Measurements from ENCODE around the gene ITIH4. TPM values are rescaled to one million over a fixed set of nuclear protein-coding genes. Genes with fewer than 3 reads are reported as not detected.
"Not testable (repeated sequence)": the region's sequence is repeated elsewhere in the genome, so short reads cannot be mapped to it uniquely, and the experiment has no call there.

ITIH4 gene
- polyA plus RNA-seq, 3 donors, result 0.59 to 47.7 TPM; not detected in 1

DNA sequence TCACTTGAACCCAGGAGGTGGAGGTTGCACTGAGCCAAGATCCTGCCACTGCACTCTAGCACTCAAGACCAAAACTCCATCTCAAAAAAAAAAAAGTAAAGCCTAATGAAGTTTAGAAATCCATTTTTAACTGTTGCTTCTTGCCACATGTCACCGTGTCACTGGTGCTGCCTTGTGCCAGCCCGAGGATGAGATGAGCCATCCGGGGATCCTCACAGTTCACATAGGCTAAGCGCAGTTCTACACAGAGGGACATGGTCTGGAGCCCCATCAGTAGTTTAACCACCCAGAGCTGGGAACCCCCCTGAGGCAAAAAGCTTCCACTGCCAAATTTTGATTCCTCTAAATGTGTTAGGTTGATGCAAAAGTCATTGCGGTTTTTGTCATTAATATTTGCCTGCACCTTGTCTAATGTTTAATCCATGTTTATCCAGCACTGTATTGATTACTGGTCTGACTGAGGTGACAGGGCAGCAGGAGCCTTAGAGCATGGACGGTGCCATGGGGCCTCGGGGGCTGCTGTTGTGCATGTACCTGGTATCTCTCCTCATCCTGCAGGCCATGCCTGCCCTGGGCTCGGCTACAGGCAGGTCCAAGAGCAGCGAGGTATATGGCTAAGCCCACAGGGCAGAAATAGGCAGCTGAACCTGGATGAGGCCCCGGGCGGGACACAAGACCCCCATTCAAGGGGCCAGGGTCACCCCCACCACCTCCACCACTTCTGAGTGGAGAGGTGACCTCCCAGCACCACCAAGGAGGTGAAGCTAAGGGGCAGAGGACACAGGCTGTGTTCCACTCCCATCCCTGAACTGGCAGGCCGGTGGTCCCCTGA, 53.1 kb downstream of the ITIH4 start, which contains the start of gene ITIH1:
TSS of gene ITIH1 (plus strand) at position 473 of the 832 bp plus-strand sequence. CDS start at position 490, 17 bp downstream.
- intact Hi-C loops (cut with micrococcal nuclease), result no loop called here

DNA sequence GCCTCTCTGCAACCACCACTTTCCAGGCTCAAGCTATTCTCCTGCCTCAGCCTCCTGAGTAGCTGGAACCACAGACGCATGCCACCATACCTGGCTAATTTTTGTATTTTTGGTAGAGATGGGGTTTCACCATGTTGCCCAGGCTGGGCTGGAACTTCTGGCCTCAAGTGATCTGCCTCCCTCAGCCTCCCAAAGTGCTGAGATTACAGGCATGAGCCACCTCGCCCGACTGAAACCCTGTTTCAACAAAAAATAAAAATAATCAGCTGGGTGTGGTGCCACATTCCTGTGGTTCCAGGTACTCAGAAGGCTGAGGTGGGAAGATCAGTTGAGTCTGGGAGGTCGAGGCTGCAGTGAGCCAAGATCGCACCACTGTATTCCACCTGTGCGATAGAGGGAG, 54.0 kb downstream of the ITIH4 start:
- peak overlapping the region in 5 of 7 donors; percentile 30 to 95 (median 74) for H3K27ac Mint-ChIP-seq
- H3K27me3 ChIP-seq (ENCODE audit: control insufficient read depth in 2 of 2, insufficient read depth in 2 of 2, low read length in 2 of 2); H3K79me2 ChIP-seq (ENCODE audit: insufficient read depth, low read length); H4K20me1 ChIP-seq (ENCODE audit: insufficient read depth, low read length); DNase-seq; H3K36me3 ChIP-seq (replicated peaks in 1 of 2; ENCODE audit: control insufficient read depth in 1 of 2, insufficient read depth in 2 of 2, low read length in 2 of 2); H2AFZ ChIP-seq (ENCODE audit: insufficient read depth, low read depth, low read length, poor library complexity, severe bottlenecking); H3K9me3 ChIP-seq (replicated peaks in 1 of 2; ENCODE audit: control insufficient read depth in 1 of 2, insufficient read depth in 1 of 2, low read length in 2 of 2); H3K4me3 Mint-ChIP-seq; H3K27me3 Mint-ChIP-seq (ENCODE audit: low read depth in 3 of 3); H3K4me2 ChIP-seq (replicated peaks; ENCODE audit: extremely low read depth, low read length, poor library complexity, severe bottlenecking); H3K9me3 Mint-ChIP-seq; H3K9ac ChIP-seq (ENCODE audit: insufficient read depth, low read length, poor library complexity, severe bottlenecking); H3K4me3 ChIP-seq (replicated peaks in 1 of 3; ENCODE audit: low read depth in 2 of 3, low read length in 3 of 3); intact Hi-C loops (cut with micrococcal nuclease): not testable (repeated sequence)
- H3K27ac ChIP-seq (ENCODE audit: low read depth in 1 of 2, low read length in 2 of 2), result peak overlapping the region in 1 of 2 donors; percentile 89
- H3K4me1 Mint-ChIP-seq, result peaks cover 60% of the 10 kb centered on the region
- H3K4me1 ChIP-seq (ENCODE audit: control insufficient read depth in 1 of 2, insufficient read depth in 2 of 2, low read length in 2 of 2), result peaks cover 56 to 62% of the 10 kb centered on the region in 2 donors
- peaks cover 2 to 13% of the 10 kb centered on the region in 2 donors for H3K36me3 Mint-ChIP-seq
- WGBS (ENCODE audit: insufficient coverage), result 87% methylated on average over 3 of the region's 6 CpGs

More for the DNA sequence above, 53.1 kb downstream of the ITIH4 start, which contains the start of gene ITIH1:
- Histone ChIP-seq H3K27ac (ENCODE audit: low read depth in 1 of 2, low read length in 2 of 2) (peak within 1 kb of the TSS; percentile 92 to 95), H3K4me1 (ENCODE audit: control insufficient read depth in 1 of 2, insufficient read depth in 2 of 2, low read length in 2 of 2) (peaks cover 52 to 65% of the 10 kb centered on the region in 2 donors), H3K27me3 (ENCODE audit: control insufficient read depth in 2 of 2, insufficient read depth in 2 of 2, low read length in 2 of 2) (no peaks in the 10 kb centered on the region), H3K79me2 (ENCODE audit: insufficient read depth, low read length) (no peaks in the 10 kb centered on the region), H3K4me3 (replicated peaks in 1 of 3; ENCODE audit: low read depth in 2 of 3, low read length in 3 of 3) (no peak within 1 kb of the TSS), H3K36me3 (replicated peaks in 1 of 2; ENCODE audit: control insufficient read depth in 1 of 2, insufficient read depth in 2 of 2, low read length in 2 of 2) (no peaks in the 10 kb centered on the region), H3K4me2 (replicated peaks; ENCODE audit: extremely low read depth, low read length, poor library complexity, severe bottlenecking) (no peak within 1 kb of the TSS), H4K20me1 (ENCODE audit: insufficient read depth, low read length) (no peaks in the 10 kb centered on the region), H3K9ac (ENCODE audit: insufficient read depth, low read length, poor library complexity, severe bottlenecking) (no peak within 1 kb of the TSS), H2AFZ (ENCODE audit: insufficient read depth, low read depth, low read length, poor library complexity, severe bottlenecking) (no peak within 1 kb of the TSS), H3K9me3 (replicated peaks in 1 of 2; ENCODE audit: control insufficient read depth in 1 of 2, insufficient read depth in 1 of 2, low read length in 2 of 2) (no peaks in the 10 kb centered on the region)
- peaks cover 0 to 3% (median 0%) of the 10 kb centered on the region in 7 donors for H3K9me3 Mint-ChIP-seq
- H3K27me3 Mint-ChIP-seq (ENCODE audit: low read depth in 3 of 3), result peaks cover under 1 to 4% (median 1%) of the 10 kb centered on the region in 3 donors
- H3K27ac Mint-ChIP-seq, result peak within 1 kb of the TSS; percentile 95 to 99 (median 97)
- H3K4me1 Mint-ChIP-seq, result peaks cover 66% of the 10 kb centered on the region
- WGBS (ENCODE audit: insufficient coverage), result 94% methylated on average over 7 of the region's 12 CpGs
- H3K36me3 Mint-ChIP-seq, result peaks cover 2 to 13% of the 10 kb centered on the region in 2 donors
- no peak within 1 kb of the TSS for H3K4me3 Mint-ChIP-seq
- no peak for TF ChIP-seq CTCF (IDR thresholded peaks at IDR 0.05)
- DNase-seq, result no peak
